GM23338 (cell line): ENCODE data around the gene CLCN6. TPM values are rescaled to one million over a fixed set of nuclear protein-coding genes. Genes with fewer than 3 reads are reported as not detected.

Experiments used
- ATAC-seq: fragments of 200-7000 bp; cut with Tn5 transposase; 3 replicates; pipeline ENCODE4 v1.9.1; 2020
- DNase-seq: peaks from one replicate; pipeline ENCODE4 v3.0.0-alpha.2; 2015; ENCODE audit warnings: low spot score
- H2AFZ ChIP-seq: fragments of 200-600 bp; sonication (generic); 2 replicates; pipeline ENCODE4 v1.8.0; 2016; ENCODE audit warnings: antibody characterized with exemption, mild to moderate bottlenecking, moderate library complexity
- H3F3A ChIP-seq: fragments of 200-600 bp; sonication (generic); replicated peaks from 2 replicates; pipeline ENCODE4 v1.8.0; 2017; ENCODE audit warnings: antibody characterized with exemption, mixed run types, low read depth
- H3K27ac ChIP-seq: fragments of 200-600 bp; sonication (generic); 2 replicates; pipeline ENCODE4 v1.6.1; 2016; ENCODE audit warnings: low read depth
- H3K27me3 ChIP-seq: fragments of 200-600 bp; sonication (generic); 2 replicates; pipeline ENCODE4 v1.8.0; 2016; ENCODE audit warnings: mild to moderate bottlenecking, mixed run types, moderate library complexity; ENCODE audit not compliant: insufficient read depth
- H3K36me3 ChIP-seq: fragments of 200-600 bp; sonication (generic); 2 replicates; pipeline ENCODE4 v1.8.0; 2016; ENCODE audit warnings: mild to moderate bottlenecking; ENCODE audit not compliant: insufficient read depth
- H3K4me1 ChIP-seq: fragments of 200-600 bp; sonication (generic); 2 replicates; pipeline ENCODE4 v1.8.0; 2016; ENCODE audit warnings: mild to moderate bottlenecking, moderate library complexity; ENCODE audit not compliant: insufficient read depth
- H3K4me2 ChIP-seq: fragments of 200-600 bp; sonication (generic); 2 replicates; pipeline ENCODE4 v1.7.1; 2017; ENCODE audit warnings: mixed run types
- H3K4me3 ChIP-seq: fragments of 200-600 bp; sonication (generic); 2 replicates; pipeline ENCODE4 v1.6.1; 2016; ENCODE audit warnings: mixed run types
- H3K79me2 ChIP-seq: fragments of 200-600 bp; sonication (generic); replicated peaks from 2 replicates; pipeline ENCODE4 v1.8.0; 2017; ENCODE audit warnings: mild to moderate bottlenecking; ENCODE audit not compliant: insufficient read depth
- H3K9me2 ChIP-seq: fragments of 200-600 bp; sonication (generic); 2 replicates; pipeline ENCODE4 v1.8.0; 2017; ENCODE audit not compliant: insufficient read depth
- H4K20me1 ChIP-seq: fragments of 200-600 bp; sonication (generic); replicated peaks from 2 replicates; pipeline ENCODE4 v1.8.0; 2017; ENCODE audit warnings: mild to moderate bottlenecking; ENCODE audit not compliant: insufficient read depth
- H3K27ac Mint-ChIP-seq: 2 replicates; pipeline ENCODE4 v1.8.0; 2020; ENCODE audit warnings: inconsistent platforms, mild to moderate bottlenecking, moderate library complexity, mixed read lengths
- H3K27me3 Mint-ChIP-seq: 3 replicates; pipeline ENCODE4 v1.8.0; 2022; ENCODE audit warnings: low read depth, mild to moderate bottlenecking, moderate library complexity, mixed read lengths, inconsistent platforms; ENCODE audit not compliant: insufficient read depth, poor library complexity
- H3K36me3 Mint-ChIP-seq: 3 replicates; pipeline ENCODE4 v1.8.0; 2021; ENCODE audit warnings: low read depth, mild to moderate bottlenecking, inconsistent platforms, moderate library complexity, mixed read lengths
- H3K4me1 Mint-ChIP-seq: 3 replicates; pipeline ENCODE4 v1.8.0; 2020; ENCODE audit warnings: mild to moderate bottlenecking, inconsistent platforms, mixed read lengths
- H3K4me3 Mint-ChIP-seq: 3 replicates; pipeline ENCODE4 v1.8.0; 2021; ENCODE audit warnings: moderate library complexity, mild to moderate bottlenecking, inconsistent platforms, mixed read lengths
- H3K9me3 Mint-ChIP-seq: 3 replicates; pipeline ENCODE4 v1.8.0; 2020; ENCODE audit warnings: moderate library complexity, mild to moderate bottlenecking, inconsistent platforms, mixed read lengths
- CREB1 ChIP-seq: fragments of 250-450 bp; sonication (Bioruptor Pico); IDR thresholded peaks from 2 replicates; pipeline ENCODE4 v1.5.0; 2020; ENCODE audit warnings: low read depth, mild to moderate bottlenecking, moderate library complexity
- CTCF ChIP-seq, 2 experiments: fragments of 200-600 bp in 1 of 2; sonication (generic) in 1 of 2; conservative IDR thresholded peaks; 2 replicates each; pipeline versions ENCODE4 v1.5.1 to v1.6.1; 2016 to 2017; ENCODE audit warnings: antibody characterized with exemption in 2 of 2, low read depth in 2 of 2, mild to moderate bottlenecking in 2 of 2, moderate library complexity in 1 of 2
- ETS1 ChIP-seq: IDR thresholded peaks from 2 replicates; pipeline ENCODE4 v1.6.1; 2016; ENCODE audit warnings: antibody characterized with exemption
- EZH2 ChIP-seq: fragments of 200-600 bp; sonication (generic); IDR thresholded peaks from one replicate; pipeline ENCODE4 v1.8.0; 2017; ENCODE audit warnings: antibody characterized with exemption, mild to moderate bottlenecking, low read depth; ENCODE audit not compliant: unreplicated experiment
- EZH2phosphoT487 ChIP-seq: fragments of 200-600 bp; sonication (generic); IDR thresholded peaks from one replicate; pipeline ENCODE4 v1.8.1; 2018; ENCODE audit warnings: antibody characterized with exemption; ENCODE audit not compliant: unreplicated experiment
- JUNB ChIP-seq: IDR thresholded peaks from one replicate; pipeline ENCODE4 v1.6.1; 2016; ENCODE audit warnings: antibody characterized with exemption; ENCODE audit not compliant: unreplicated experiment
- NANOG ChIP-seq: IDR thresholded peaks from 2 replicates; pipeline ENCODE4 v1.6.1; 2016; ENCODE audit warnings: antibody characterized with exemption, borderline replicate concordance
- POLR2AphosphoS5 ChIP-seq: IDR thresholded peaks from 2 replicates; pipeline ENCODE4 v1.6.1; 2016; ENCODE audit warnings: antibody characterized with exemption, low read depth
- REST ChIP-seq: IDR thresholded peaks from one replicate; pipeline ENCODE4 v1.6.1; 2018; ENCODE audit warnings: antibody characterized with exemption; ENCODE audit not compliant: unreplicated experiment
- STAT1 ChIP-seq: IDR thresholded peaks from one replicate; pipeline ENCODE4 v1.6.1; 2016; ENCODE audit warnings: antibody characterized with exemption; ENCODE audit not compliant: unreplicated experiment
- ZNF114 ChIP-seq: fragments of 250-450 bp; sonication (Bioruptor Pico); IDR thresholded peaks from 2 replicates; pipeline ENCODE4 v1.5.0; 2020; ENCODE audit warnings: mild to moderate bottlenecking, moderate library complexity
- ZNF331 ChIP-seq: fragments of 250-450 bp; sonication (Bioruptor Pico); IDR thresholded peaks from 2 replicates; pipeline ENCODE4 v1.5.0; 2020; ENCODE audit warnings: low read depth, mild to moderate bottlenecking, moderate library complexity
- ZNF462 ChIP-seq: fragments of 250-450 bp; sonication (Bioruptor Pico); IDR thresholded peaks from 2 replicates; pipeline ENCODE4 v1.5.0; 2020; ENCODE audit warnings: mild to moderate bottlenecking, moderate library complexity
- polyA plus RNA-seq: library from polyadenylated mRNA; unstranded; fragments of >200 nt; fragmentation: Nextera tagmentation; extraction: Ambion mirVana; gene quantifications from 2 replicates; pipeline ENCODE4 v1.2.1, GENCODE V29; 2016
- total RNA-seq: library from RNA; depleted of rRNA; stranded (reverse); fragments of >200 nt; shearing (Covaris generic); gene quantifications from 2 replicates; pipeline ENCODE4 v1.2.3, GENCODE V29; 2014

Gene CLCN6
- total and polyA plus RNA-seq, 2 experiments from 2014 or later, result 16.0 to 22.6 TPM

GRCh38 chr1:11874258-11874562, 68.2 kb downstream of the CLCN6 start:
- H4K20me1 ChIP-seq, result no peaks in the 10 kb centered on the region
- DNase-seq (no peak), ATAC-seq (no peak)
- H3K27me3 Mint-ChIP-seq, result peaks cover 17% of the 10 kb centered on the region
- H3K36me3 ChIP-seq, result no peaks in the 10 kb centered on the region
- H3K4me3 Mint-ChIP-seq, result no peak overlapping the region
- no peaks in the 10 kb centered on the region for H3K9me2 ChIP-seq
- H3K36me3 Mint-ChIP-seq, result no peaks in the 10 kb centered on the region; the same call in 2 of the 3 replicates
- H3K4me2 ChIP-seq, result no peak overlapping the region
- no peaks in the 10 kb centered on the region for H3K9me3 Mint-ChIP-seq
- H3K27ac ChIP-seq, result no peak overlapping the region
- H2AFZ ChIP-seq, result peak overlapping the region; percentile 78; the same call in 1 of the 2 replicates
- H3K27me3 ChIP-seq, result no peaks in the 10 kb centered on the region
- no peaks in the 10 kb centered on the region for H3K4me1 ChIP-seq
- no peak overlapping the region for H3K4me3 ChIP-seq
- no peaks in the 10 kb centered on the region for H3F3A ChIP-seq
- no peak overlapping the region for H3K27ac Mint-ChIP-seq
- no peaks in the 10 kb centered on the region; the same call in 2 of the 3 replicates for H3K4me1 Mint-ChIP-seq
- TF ChIP-seq ZNF462 (CRISPR knock-in tag) (no peak), EZH2 (no peak), STAT1 (no peak), CREB1 (CRISPR knock-in tag) (no peak), ZNF331 (CRISPR knock-in tag) (no peak), POLR2AphosphoS5 (no peak), EZH2phosphoT487 (no peak), ZNF114 (CRISPR knock-in tag) (no peak), REST (no peak), JUNB (no peak), ETS1 (no peak), NANOG (no peak), CTCF (conservative IDR thresholded peaks at IDR 0.05; ENCODE audit: low read depth in 2 of 2) (no peak)
- H3K79me2 ChIP-seq, result no peaks in the 10 kb centered on the region
